D721Med (cell line): ENCODE data around the gene SIM2.

Experiments
- DNase-seq: peaks from one replicate; pipeline ENCODE4 v3.0.0; 2011; ENCODE audit warnings: low spot score; ENCODE audit not compliant: insufficient read length
- FAIRE-seq: peaks from 2 replicates; lab custom pipeline; 2011; peaks lifted over from hg19 to GRCh38; lab: Jason Lieb, UNC
- TF ChIP-seq, protein P1 (sequence below): IDR thresholded peaks from 2 replicates; pipeline ENCODE4 v1.5.1; 2012; ENCODE audit warnings: mild to moderate bottlenecking, control low read depth; ENCODE audit not compliant: insufficient read depth; ENCODE audit errors: missing control alignments

The SIM2 gene

DNA sequence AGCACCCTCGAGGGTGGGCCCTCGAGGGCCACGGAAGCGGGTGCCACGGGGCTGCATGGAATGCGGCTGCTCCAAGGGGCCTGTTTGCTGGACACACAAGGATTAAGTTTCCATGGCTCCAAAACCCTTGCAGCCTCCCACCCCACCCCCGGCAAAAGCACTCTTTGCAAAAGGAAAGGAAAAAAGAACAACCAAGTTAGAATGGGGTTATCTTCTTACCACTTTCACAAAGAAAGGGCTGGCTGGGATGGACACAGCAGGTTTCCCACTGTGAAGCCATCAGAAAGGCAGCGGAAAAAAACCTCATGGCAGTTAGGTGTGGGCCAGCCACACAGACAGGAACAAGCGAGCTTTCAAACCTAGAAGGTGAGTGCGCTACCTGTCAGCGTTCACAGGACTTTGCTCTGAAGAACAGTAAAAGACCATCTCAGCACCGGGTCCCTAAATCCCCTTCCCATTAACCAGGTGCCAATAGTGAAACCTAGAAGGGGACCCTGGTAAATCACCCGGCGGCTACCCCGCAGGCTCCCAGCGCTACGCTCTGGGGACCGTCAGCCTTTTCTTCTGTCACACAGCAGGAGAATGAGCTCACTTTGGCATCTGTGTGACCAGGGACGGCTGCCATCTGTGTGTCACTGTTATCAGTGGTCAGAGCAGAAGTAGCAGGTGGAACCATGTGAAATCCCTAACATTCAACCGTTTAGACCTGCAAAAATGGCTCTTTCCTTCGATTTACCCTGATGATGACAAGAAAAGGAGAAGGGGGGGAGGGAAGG, 93.0 kb downstream of the SIM2 start:
- DNase-seq, result no peak
- FAIRE-seq, result no peak
- TF ChIP-seq, protein P1, sequence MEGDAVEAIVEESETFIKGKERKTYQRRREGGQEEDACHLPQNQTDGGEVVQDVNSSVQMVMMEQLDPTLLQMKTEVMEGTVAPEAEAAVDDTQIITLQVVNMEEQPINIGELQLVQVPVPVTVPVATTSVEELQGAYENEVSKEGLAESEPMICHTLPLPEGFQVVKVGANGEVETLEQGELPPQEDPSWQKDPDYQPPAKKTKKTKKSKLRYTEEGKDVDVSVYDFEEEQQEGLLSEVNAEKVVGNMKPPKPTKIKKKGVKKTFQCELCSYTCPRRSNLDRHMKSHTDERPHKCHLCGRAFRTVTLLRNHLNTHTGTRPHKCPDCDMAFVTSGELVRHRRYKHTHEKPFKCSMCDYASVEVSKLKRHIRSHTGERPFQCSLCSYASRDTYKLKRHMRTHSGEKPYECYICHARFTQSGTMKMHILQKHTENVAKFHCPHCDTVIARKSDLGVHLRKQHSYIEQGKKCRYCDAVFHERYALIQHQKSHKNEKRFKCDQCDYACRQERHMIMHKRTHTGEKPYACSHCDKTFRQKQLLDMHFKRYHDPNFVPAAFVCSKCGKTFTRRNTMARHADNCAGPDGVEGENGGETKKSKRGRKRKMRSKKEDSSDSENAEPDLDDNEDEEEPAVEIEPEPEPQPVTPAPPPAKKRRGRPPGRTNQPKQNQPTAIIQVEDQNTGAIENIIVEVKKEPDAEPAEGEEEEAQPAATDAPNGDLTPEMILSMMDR, result no peak

DNA sequence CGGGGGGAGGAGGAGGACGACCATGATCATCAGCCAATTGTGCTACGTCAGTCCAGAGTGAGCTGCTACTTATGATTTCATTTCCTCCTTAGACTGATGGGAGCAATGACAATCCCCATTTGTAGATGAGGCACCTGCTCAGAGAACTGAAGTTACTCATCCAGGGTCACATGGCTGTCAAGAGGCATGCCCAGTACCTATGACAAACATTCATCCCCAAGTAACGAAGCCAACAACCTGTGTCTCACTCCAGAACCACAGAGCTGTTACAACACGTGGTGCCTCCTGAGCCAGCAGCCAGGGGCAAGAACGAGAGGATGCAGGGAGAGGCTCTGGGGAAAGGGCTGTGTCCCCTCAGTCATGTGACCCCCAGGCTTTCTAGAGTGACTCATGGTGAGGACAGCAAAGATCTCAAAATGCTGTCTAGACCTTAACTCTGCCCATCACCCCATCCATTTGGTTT, 93.6 kb downstream of the SIM2 start:
- FAIRE-seq (no peak), DNase-seq (no peak)
- TF ChIP-seq, protein P1, result no peak

DNA sequence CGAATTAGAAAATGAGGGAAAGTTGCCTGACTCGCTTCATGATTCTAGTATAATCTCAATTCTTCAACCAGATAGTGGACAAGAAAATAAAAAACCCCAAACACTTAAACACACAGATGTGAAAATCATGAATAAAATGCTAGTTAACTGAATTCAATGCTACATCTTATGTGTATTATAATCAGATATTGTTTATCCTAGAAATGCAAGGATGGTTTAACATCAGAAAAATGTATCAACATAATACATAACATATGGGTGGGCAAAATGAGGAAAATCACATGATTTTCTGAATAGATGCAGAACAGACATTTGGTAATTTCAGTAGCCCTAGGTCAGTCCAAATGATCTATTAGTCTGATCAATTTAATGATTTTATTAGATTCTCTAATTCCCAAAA, 97.2 kb downstream of the SIM2 start:
- DNase-seq (no peak), FAIRE-seq (no peak)
- TF ChIP-seq, protein P1, result no peak

DNA sequence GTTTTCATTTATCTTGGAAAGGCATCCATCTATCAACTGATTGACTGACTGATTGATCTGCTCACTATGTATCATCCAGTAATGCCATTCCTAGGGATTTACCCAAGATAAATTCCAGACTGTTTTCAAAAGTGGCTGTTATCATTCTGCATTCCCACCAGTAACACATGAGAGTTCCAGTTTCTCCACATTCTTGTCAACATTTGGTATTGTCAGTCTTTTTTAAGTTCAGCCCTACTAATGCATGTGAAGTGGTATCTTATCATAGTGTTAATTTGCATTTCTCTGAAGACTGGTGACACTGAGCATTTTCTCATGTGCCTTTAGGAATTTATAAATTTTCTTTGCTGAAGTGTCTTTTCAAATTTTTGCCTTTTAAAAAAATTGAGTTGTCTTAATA, 99.6 kb downstream of the SIM2 start:
- TF ChIP-seq, protein P1, result no peak
- FAIRE-seq (no peak), DNase-seq (no peak)
